ENCODE measurements around the gene ADORA3. TPM values are rescaled to one million over a fixed set of nuclear protein-coding genes. Genes with fewer than 3 reads are reported as not detected.

Gene ADORA3
- total RNA-seq, 2 donors from 2014 or later: 1.2 to 1.3 TPM

DNA sequence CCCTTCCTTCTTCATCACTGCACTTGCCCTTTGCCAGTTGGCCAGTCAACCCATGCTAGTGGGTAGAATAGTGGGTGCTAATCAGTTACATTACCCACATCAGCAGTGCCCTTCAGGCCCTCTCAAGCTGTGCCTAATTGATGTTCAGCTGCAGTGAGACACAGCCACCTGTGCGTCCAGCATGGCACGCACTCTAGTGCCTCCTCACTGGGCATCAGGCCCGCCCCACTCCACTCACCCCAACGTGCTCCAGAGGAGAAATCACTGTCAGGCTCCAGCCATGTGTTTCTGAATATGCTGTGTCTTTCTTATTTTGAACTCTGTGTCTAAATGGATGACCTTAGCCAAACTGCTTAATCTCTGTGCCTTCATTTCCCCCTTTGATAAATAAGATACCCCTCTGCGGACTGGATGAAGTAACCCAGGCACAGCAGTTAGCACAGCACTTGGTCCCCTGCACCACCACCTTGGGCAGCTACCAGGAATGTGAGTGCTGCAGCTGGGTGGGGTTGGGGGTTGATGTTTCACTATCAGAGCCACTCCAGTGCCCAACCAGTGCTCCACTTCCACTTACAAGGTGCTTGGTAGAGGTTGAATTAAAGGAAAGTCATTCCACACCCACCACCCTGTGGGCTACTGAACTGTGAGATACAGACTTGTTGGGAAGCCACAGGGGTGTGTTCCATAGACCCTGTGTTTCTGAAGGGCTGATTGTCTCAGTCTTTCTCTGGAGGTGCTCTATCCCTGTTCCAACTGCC is 8.9 kb upstream of the ADORA3 start:
- peak; percentile 15 for DNase-seq
- H3K9me3 ChIP-seq: no peaks in the 10 kb centered on the region
- H3K9ac ChIP-seq (ENCODE audit: low read depth in 2 of 2, low read length in 2 of 2): no peak overlapping the region
- H3K27ac ChIP-seq: no peak overlapping the region
- TF ChIP-seq, protein P1, sequence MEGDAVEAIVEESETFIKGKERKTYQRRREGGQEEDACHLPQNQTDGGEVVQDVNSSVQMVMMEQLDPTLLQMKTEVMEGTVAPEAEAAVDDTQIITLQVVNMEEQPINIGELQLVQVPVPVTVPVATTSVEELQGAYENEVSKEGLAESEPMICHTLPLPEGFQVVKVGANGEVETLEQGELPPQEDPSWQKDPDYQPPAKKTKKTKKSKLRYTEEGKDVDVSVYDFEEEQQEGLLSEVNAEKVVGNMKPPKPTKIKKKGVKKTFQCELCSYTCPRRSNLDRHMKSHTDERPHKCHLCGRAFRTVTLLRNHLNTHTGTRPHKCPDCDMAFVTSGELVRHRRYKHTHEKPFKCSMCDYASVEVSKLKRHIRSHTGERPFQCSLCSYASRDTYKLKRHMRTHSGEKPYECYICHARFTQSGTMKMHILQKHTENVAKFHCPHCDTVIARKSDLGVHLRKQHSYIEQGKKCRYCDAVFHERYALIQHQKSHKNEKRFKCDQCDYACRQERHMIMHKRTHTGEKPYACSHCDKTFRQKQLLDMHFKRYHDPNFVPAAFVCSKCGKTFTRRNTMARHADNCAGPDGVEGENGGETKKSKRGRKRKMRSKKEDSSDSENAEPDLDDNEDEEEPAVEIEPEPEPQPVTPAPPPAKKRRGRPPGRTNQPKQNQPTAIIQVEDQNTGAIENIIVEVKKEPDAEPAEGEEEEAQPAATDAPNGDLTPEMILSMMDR (IDR thresholded peaks at IDR 0.05): no peak
- no peaks in the 10 kb centered on the region for H3K36me3 ChIP-seq
- peaks cover 12% of the 10 kb centered on the region for H3K4me1 ChIP-seq
- no peak overlapping the region for H3K4me3 ChIP-seq
- H3K27me3 ChIP-seq: no peaks in the 10 kb centered on the region
- intact Hi-C loops (cut with DNase I): no loop called here

DNA sequence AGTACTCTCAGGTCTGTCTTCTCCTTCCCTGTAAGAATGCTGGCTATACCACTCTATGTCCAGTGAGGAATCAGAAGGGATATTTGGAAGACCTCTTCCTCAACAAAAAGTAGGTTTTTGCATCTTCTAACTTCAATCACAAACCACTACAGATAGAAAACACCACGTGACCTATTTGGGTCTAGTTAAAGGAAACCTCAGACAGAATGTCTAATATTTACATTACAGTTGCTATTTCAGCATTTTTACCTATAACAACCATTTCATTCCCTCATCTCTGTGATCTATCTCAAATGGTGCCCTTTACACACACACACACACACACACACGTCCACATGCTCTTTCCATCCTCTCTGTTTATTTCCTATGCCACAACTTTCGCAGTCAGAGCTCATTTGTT is 7.9 kb upstream of the ADORA3 start:
- no peak overlapping the region for H3K9ac ChIP-seq (ENCODE audit: low read depth in 2 of 2, low read length in 2 of 2)
- H3K36me3 ChIP-seq: no peaks in the 10 kb centered on the region
- no peak overlapping the region for H3K4me3 ChIP-seq
- intact Hi-C loops (cut with DNase I): no loop called here
- TF ChIP-seq, protein P1 (IDR thresholded peaks at IDR 0.05): no peak
- no peak for DNase-seq
- no peaks in the 10 kb centered on the region for H3K9me3 ChIP-seq
- H3K27ac ChIP-seq: no peak overlapping the region
- H3K27me3 ChIP-seq: no peaks in the 10 kb centered on the region
- peaks cover 17% of the 10 kb centered on the region for H3K4me1 ChIP-seq

DNA sequence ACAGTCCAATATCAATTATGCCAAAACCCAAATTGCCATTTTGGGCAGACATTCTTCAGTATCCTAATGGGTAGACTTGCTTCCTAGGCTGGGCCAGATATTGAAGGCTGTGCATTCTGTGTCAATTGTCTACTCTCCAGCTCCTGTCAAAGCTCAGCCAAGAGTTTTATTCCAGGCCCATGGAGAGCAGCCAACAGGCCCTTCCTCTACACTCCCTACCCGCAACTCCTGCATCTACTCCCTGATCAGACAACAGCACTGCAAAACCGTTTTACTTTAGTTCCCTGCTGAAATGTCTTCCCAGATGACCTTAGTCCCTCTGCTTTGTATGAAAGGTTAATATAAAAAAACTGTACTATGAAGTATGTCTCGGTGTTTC is 6.6 kb upstream of the ADORA3 start:
- Histone ChIP-seq H3K4me1 (peaks cover 19% of the 10 kb centered on the region), H3K9me3 (no peaks in the 10 kb centered on the region), H3K9ac (ENCODE audit: low read depth in 2 of 2, low read length in 2 of 2) (no peak overlapping the region), H3K27me3 (no peaks in the 10 kb centered on the region), H3K27ac (no peak overlapping the region), H3K36me3 (no peaks in the 10 kb centered on the region), H3K4me3 (no peak overlapping the region)
- TF ChIP-seq, protein P1 (IDR thresholded peaks at IDR 0.05): no peak
- intact Hi-C loops (cut with DNase I): loop anchor here (2.0 to 5.0 kb wide), 2 partner anchors 147 to 237 kb away; no protein-coding TSS in a partner anchor
- DNase-seq: no peak

DNA sequence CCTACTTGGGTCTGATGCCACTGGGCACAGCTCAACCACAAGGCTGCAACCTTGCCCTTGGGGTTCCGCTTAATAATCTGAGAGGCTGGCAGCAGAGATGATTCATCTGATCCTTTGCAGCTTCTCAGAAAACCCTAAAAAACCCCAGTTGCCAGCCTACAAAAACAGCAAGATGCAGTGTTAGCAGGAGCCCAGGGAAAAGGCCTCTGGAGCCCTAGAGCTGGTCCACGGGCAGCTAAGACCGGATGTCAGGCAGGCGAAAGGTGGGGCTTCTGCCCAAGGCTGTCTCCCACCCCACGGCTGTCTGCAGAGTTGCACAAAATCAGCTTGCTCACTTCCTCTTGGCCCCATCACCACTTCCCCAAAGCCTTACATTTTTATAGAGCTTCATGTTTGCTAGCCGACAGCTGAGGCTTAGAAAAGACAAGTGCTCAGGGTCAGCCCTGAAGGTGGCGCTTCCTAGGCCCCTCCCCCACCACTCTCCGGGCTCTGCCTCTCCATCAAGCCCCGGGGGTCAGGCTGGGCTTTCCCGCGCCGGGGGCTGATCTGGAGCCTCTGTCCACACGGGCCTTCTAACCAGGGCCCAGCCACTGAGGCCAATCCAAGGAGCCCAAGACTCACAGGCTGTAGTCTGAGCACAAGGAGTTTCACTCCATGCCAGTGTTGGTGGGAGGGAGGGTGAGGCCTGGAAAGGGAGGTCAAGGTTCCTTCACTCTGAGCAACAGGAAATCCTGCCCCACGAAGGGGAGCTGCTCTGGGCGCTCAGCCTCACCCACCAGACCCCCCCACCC is 4.2 kb upstream of the ADORA3 start:
- H3K9me3 ChIP-seq: no peaks in the 10 kb centered on the region
- peak overlapping the region; percentile 95 for H3K27ac ChIP-seq
- peaks cover 19% of the 10 kb centered on the region for H3K4me1 ChIP-seq
- H3K9ac ChIP-seq (ENCODE audit: low read depth in 2 of 2, low read length in 2 of 2): peak overlapping the region; percentile 69 to 78
- no peaks in the 10 kb centered on the region for H3K36me3 ChIP-seq
- DNase-seq: peak; percentile 89
- intact Hi-C loops (cut with DNase I): loop anchor here (2.0 to 5.0 kb wide), 2 partner anchors 149 to 240 kb away; no protein-coding TSS in a partner anchor
- peak overlapping the region; percentile 19 for H3K4me3 ChIP-seq
- no peaks in the 10 kb centered on the region for H3K27me3 ChIP-seq
- TF ChIP-seq, protein P1 (IDR thresholded peaks at IDR 0.05): no peak

DNA sequence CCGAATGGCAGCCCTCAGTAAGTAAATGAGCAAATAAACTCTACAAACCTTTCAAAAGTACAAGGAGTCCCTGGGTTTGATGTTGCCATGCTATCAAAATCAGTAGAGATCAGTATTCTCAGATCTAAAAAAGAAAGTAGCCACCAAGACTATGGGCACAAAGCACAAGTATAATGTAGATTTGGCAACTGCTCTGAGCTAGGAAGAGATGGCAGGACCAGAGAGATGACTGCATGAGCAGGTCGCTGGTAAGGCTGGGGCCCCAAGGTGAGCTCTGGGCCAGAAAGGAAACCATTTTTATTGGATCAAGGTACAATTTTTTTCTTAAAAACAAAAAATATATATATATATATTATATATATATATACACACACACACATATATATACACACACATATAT is 3.1 kb upstream of the ADORA3 start:
- TF ChIP-seq, protein P1 (IDR thresholded peaks at IDR 0.05): no peak
- Histone ChIP-seq H3K27me3 (no peaks in the 10 kb centered on the region), H3K4me1 (peaks cover 19% of the 10 kb centered on the region), H3K4me3 (no peak overlapping the region), H3K9me3 (no peaks in the 10 kb centered on the region), H3K27ac (peak overlapping the region; percentile 16), H3K36me3 (no peaks in the 10 kb centered on the region), H3K9ac (ENCODE audit: low read depth in 2 of 2, low read length in 2 of 2) (no peak overlapping the region)
- no peak for DNase-seq
- intact Hi-C loops (cut with DNase I): loop anchor here (5.0 kb wide), 1 partner anchor 241 kb away; no protein-coding TSS in a partner anchor

All from colonic mucosa (tissue), 4 donors.